Caco-2 (cell line): ENCODE measurements around the gene NOVA1. TPM values are rescaled to one million over a fixed set of nuclear protein-coding genes. Genes with fewer than 3 reads are reported as not detected.

Experiments
- BruUV-seq: library from RNA; stranded (reverse); fragments of 400-500 nt; replicated peaks from 2 replicates; lab custom pipeline; 2021; lab: Mats Ljungman, UMichigan
- CTCF ChIA-PET: fragments of 300-600 bp; sonication (Branson Sonifier 250); formaldehyde crosslinking; loops from one replicate; lab custom pipeline; 2022; ENCODE audit warnings: antibody characterized with exemption; lab: Charles Lee
- POLR2A ChIA-PET: fragments of 300-600 bp; sonication (Branson Sonifier 250); formaldehyde crosslinking; loops from one replicate; lab custom pipeline; 2022; ENCODE audit warnings: antibody characterized with exemption; lab: Charles Lee
- DNase-seq, 2 experiments: peaks; one replicate each; pipeline versions ENCODE4 v3.0.0 to v3.0.0-alpha.2; 2020 to 2022
- H3K27me3 ChIP-seq: replicated peaks from 2 replicates; pipeline ENCODE4 v1.6.0; 2011; ENCODE audit warnings: low read length; ENCODE audit not compliant: control insufficient read depth, insufficient read depth
- H3K36me3 ChIP-seq: 2 replicates; pipeline ENCODE4 v1.5.1; 2011; ENCODE audit warnings: low read length; ENCODE audit not compliant: control insufficient read depth, insufficient read depth
- H3K4me1 ChIP-seq: fragments of 250-450 bp; sonication (Bioruptor Pico); 2 replicates; pipeline ENCODE4 v1.5.1; 2020; ENCODE audit warnings: mild to moderate bottlenecking
- H3K4me3 ChIP-seq: 2 replicates; pipeline ENCODE4 v1.5.1; 2011; ENCODE audit warnings: low read depth, mild to moderate bottlenecking, control low read depth, low read length
- H3K9me3 ChIP-seq: fragments of 250-450 bp; sonication (Bioruptor Pico); 2 replicates; pipeline ENCODE4 v1.5.1; 2020; ENCODE audit warnings: mild to moderate bottlenecking, moderate library complexity
- H3K27ac Mint-ChIP-seq: one replicate; pipeline ENCODE4 v1.8.0; 2022; ENCODE audit warnings: mixed read lengths; ENCODE audit not compliant: unreplicated experiment
- H3K27me3 Mint-ChIP-seq: one replicate; pipeline ENCODE4 v1.8.0; 2022; ENCODE audit warnings: mixed read lengths; ENCODE audit not compliant: insufficient read depth, unreplicated experiment
- H3K36me3 Mint-ChIP-seq: one replicate; pipeline ENCODE4 v1.8.0; 2022; ENCODE audit warnings: mild to moderate bottlenecking, mixed read lengths; ENCODE audit not compliant: insufficient read depth, unreplicated experiment
- H3K4me1 Mint-ChIP-seq: one replicate; pipeline ENCODE4 v1.8.0; 2022; ENCODE audit warnings: low read depth, mixed read lengths; ENCODE audit not compliant: unreplicated experiment
- H3K4me3 Mint-ChIP-seq: one replicate; pipeline ENCODE4 v1.8.0; 2022; ENCODE audit warnings: mild to moderate bottlenecking, moderate library complexity, mixed read lengths; ENCODE audit not compliant: unreplicated experiment
- H3K9me3 Mint-ChIP-seq: one replicate; pipeline ENCODE4 v1.8.0; 2022; ENCODE audit warnings: mixed read lengths; ENCODE audit not compliant: unreplicated experiment
- intact Hi-C: fragments of 100-400 bp; cut with micrococcal nuclease; formaldehyde crosslinking; loops from one replicate; pipeline ENCODE4 v1.10.0; 2022; ENCODE audit not compliant: unreplicated experiment
- total RNA-seq: library from RNA; stranded (reverse); gene quantifications from 2 replicates; pipeline ENCODE4 v1.2.3, GENCODE V29; 2022
- TF ChIP-seq, protein P1 (sequence below), 2 experiments: fragments of 200-600 bp in 1 of 2; IDR thresholded peaks; 1 replicate in 1 of 2; 2 replicates in 1 of 2; pipeline versions ENCODE4 v1.5.1 to v1.8.0; 2011 to 2022; ENCODE audit warnings: antibody characterized with exemption in 1 of 2, control low read depth in 1 of 2, inconsistent platforms in 1 of 2, low read depth in 1 of 2, low read length in 1 of 2, mild to moderate bottlenecking in 1 of 2, moderate library complexity in 1 of 2; ENCODE audit not compliant: insufficient read depth in 1 of 2, severe bottlenecking in 1 of 2, unreplicated experiment in 1 of 2

Gene NOVA1
- total RNA-seq, 1 experiment from 2014 or later: not detected

DNA sequence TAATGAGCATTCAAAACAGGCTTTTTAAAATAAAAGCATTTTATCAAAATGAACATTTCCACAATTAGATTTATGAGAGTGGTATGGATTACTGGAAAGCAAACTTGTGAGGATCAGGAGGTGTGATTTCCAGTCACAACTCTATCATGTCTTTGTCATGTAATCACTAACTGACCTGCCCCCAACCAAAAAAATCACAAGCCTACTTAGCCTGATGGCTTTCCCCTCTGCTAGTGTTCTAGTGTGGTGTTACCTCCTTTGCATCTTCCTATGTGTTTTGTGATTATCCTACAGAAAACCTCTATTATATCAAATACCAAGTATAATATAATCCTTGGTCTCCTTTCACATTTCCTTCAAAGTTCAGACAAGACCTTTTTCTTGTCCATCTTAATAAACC is 168.6 kb downstream of the NOVA1 start:
- H3K27me3 Mint-ChIP-seq: no peaks in the 10 kb centered on the region
- ChIA-PET POLR2A (no interaction called here), CTCF (no interaction called here)
- no peaks in the 10 kb centered on the region for H3K9me3 Mint-ChIP-seq
- no peaks in the 10 kb centered on the region for H3K36me3 ChIP-seq
- BruUV-seq: no TSS peak
- no peaks in the 10 kb centered on the region for H3K4me1 Mint-ChIP-seq
- TF ChIP-seq, protein P1, sequence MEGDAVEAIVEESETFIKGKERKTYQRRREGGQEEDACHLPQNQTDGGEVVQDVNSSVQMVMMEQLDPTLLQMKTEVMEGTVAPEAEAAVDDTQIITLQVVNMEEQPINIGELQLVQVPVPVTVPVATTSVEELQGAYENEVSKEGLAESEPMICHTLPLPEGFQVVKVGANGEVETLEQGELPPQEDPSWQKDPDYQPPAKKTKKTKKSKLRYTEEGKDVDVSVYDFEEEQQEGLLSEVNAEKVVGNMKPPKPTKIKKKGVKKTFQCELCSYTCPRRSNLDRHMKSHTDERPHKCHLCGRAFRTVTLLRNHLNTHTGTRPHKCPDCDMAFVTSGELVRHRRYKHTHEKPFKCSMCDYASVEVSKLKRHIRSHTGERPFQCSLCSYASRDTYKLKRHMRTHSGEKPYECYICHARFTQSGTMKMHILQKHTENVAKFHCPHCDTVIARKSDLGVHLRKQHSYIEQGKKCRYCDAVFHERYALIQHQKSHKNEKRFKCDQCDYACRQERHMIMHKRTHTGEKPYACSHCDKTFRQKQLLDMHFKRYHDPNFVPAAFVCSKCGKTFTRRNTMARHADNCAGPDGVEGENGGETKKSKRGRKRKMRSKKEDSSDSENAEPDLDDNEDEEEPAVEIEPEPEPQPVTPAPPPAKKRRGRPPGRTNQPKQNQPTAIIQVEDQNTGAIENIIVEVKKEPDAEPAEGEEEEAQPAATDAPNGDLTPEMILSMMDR (IDR thresholded peaks at IDR 0.05; ENCODE audit: insufficient read depth in 1 of 2, low read depth in 1 of 2, low read length in 1 of 2, severe bottlenecking in 1 of 2, unreplicated experiment in 1 of 2): no peak
- H3K36me3 Mint-ChIP-seq: no peaks in the 10 kb centered on the region
- H3K4me3 Mint-ChIP-seq: no peak overlapping the region
- intact Hi-C loops: no loop called here
- no peak overlapping the region for H3K27ac Mint-ChIP-seq
- H3K4me3 ChIP-seq: no peak overlapping the region
- no peak for DNase-seq
- H3K27me3 ChIP-seq: no peaks in the 10 kb centered on the region
- no peaks in the 10 kb centered on the region for H3K9me3 ChIP-seq
- H3K4me1 ChIP-seq: no peaks in the 10 kb centered on the region

DNA sequence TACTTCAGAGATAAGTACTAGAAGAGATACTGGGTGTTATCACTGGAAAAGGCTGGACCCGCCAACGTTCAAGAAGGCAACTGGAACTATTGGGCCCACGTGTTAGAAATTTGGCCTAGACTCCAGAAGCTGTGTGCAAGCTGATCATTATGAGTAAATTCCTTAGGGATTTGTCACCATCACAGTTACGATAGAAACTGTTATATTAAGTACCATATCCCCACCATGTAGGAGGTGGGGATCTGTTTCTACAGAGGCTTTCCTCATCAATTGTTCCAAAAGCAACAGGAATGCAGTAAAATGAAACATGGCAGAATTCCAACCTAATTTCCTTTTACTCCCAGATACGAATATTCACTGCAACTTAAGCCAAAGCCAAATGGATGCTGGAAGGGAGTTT is 170.7 kb downstream of the NOVA1 start:
- ChIA-PET POLR2A (no interaction called here), CTCF (no interaction called here)
- intact Hi-C loops: no loop called here
- TF ChIP-seq, protein P1 (IDR thresholded peaks at IDR 0.05; ENCODE audit: insufficient read depth in 1 of 2, low read depth in 1 of 2, low read length in 1 of 2, severe bottlenecking in 1 of 2, unreplicated experiment in 1 of 2): no peak
- Mint-ChIP-seq H3K27ac (no peak overlapping the region), H3K9me3 (no peaks in the 10 kb centered on the region), H3K27me3 (no peaks in the 10 kb centered on the region), H3K4me1 (no peaks in the 10 kb centered on the region), H3K4me3 (no peak overlapping the region), H3K36me3 (no peaks in the 10 kb centered on the region)
- Histone ChIP-seq H3K9me3 (no peaks in the 10 kb centered on the region), H3K36me3 (no peaks in the 10 kb centered on the region), H3K4me1 (no peaks in the 10 kb centered on the region), H3K27me3 (no peaks in the 10 kb centered on the region), H3K4me3 (no peak overlapping the region)
- no peak for DNase-seq
- BruUV-seq: no TSS peak

DNA sequence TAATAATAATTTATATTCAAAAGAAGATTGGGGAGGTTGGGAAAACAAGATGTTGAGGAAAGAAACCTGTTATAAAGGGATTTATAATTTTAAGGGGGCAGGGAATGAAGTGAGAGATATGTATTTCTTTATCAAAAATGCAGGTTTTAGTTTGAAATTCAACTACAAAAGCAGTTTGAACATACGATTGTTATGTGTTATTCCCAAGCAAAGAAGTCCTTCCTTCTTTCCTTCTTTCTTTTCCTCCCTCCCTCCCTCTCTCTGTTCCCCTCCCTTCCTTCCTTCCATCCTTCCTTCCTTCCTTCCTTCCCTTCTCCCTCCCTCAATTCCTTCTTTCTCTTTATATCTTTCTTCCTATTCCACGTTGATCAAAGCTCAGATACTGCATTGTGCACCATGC is 173.3 kb downstream of the NOVA1 start:
- H3K9me3 Mint-ChIP-seq: no peaks in the 10 kb centered on the region
- no peak for DNase-seq
- POLR2A ChIA-PET: no interaction called here
- no peak overlapping the region for H3K4me3 Mint-ChIP-seq
- peaks cover 2% of the 10 kb centered on the region for H3K27me3 Mint-ChIP-seq
- no TSS peak for BruUV-seq
- Histone ChIP-seq H3K27me3 (no peaks in the 10 kb centered on the region), H3K36me3 (no peaks in the 10 kb centered on the region), H3K4me3 (no peak overlapping the region), H3K4me1 (no peaks in the 10 kb centered on the region), H3K9me3 (no peaks in the 10 kb centered on the region)
- TF ChIP-seq, protein P1 (IDR thresholded peaks at IDR 0.05; ENCODE audit: insufficient read depth in 1 of 2, low read depth in 1 of 2, low read length in 1 of 2, severe bottlenecking in 1 of 2, unreplicated experiment in 1 of 2): no peak
- H3K27ac Mint-ChIP-seq: no peak overlapping the region
- CTCF ChIA-PET: no interaction called here
- H3K4me1 Mint-ChIP-seq: no peaks in the 10 kb centered on the region
- intact Hi-C loops: no loop called here
- no peaks in the 10 kb centered on the region for H3K36me3 Mint-ChIP-seq
